ENCODE measurements around the gene ETFA. TPM values are rescaled to one million over a fixed set of nuclear protein-coding genes. Genes with fewer than 3 reads are reported as not detected.
"Not testable (repeated sequence)": the region's sequence is repeated elsewhere in the genome, so short reads cannot be mapped to it uniquely, and the experiment has no call there.

ETFA gene
- total RNA-seq, 2 experiments from 2014 or later, result 182 to 184 TPM

DNA sequence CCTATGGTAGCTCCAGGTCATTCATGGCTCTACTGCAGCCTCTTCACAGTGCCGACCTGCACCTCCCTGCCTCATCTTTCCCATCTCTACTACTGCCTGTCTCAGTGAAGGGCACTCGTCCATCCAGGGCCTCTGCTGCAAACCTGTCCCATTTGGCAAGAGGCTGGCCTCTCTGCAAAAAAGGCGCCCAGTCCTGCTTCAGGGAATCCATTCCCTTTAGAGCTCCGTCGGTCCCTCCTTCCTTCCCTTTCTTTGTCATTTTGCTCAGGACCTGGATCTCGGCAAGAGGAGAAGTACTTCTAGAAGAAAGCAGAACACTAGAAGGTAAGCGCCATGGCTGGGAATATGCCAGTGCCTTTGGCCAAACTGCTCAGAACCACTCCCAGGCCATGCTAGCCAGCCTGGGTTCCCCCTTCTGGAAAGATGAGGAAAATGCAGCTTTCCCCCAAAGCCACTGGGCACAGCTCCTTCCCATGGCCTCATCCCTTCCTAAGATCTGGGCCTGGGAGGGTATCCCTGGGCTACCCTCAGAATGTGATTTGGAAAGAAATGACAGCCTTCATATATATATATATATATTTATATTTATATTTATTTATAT is 18.9 kb upstream of the ETFA start:
- POLR2A ChIA-PET, result no interaction called here
- CTCF ChIA-PET, result no interaction called here

DNA sequence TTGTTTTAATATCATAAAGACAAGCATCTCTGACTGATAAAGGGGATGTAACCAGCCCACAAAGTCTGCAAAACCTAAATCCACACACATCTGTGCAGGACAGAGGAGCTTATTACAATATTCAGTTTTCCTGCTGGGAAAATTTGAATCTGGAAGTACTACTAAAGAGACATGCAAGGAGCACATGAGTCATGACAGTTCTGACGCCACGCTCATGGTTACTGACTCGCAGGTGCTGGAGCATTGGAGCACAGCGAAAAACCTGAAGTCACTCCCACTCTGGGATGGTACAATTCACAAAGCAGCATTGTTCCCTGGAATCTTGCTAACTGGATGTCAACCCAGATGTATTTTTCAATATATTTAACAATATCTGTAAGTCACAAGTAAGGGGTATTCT is 17.7 kb upstream of the ETFA start:
- ChIA-PET CTCF (no interaction called here), POLR2A (no interaction called here)

DNA sequence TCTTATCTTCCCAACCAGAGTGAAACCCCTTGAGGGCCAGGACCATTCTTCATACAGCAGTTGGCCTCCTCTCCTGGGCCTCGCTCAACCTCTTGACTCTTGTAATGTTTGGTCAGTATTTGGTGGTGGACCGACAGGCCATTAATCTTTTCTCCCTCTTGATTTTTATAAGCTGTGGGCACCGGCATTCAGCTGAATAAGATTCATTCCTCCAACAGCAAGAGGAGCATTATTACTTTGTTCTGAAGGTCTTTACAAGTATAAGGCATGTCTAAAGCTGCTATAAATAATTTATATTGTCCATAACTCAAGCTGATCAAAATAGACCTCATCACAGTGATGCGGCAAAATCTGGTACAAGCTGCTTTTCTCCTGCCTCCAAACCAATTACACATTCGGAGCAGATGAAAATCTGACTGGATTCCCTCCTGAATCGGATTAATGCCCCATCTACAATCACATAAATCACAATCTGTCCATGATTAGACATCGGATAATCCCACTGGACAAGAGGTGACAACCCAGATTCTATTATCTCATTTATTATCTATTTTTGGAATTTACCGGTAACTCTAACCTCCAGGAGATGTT is 16.9 kb upstream of the ETFA start:
- POLR2A ChIA-PET, result no interaction called here
- CTCF ChIA-PET, result no interaction called here

DNA sequence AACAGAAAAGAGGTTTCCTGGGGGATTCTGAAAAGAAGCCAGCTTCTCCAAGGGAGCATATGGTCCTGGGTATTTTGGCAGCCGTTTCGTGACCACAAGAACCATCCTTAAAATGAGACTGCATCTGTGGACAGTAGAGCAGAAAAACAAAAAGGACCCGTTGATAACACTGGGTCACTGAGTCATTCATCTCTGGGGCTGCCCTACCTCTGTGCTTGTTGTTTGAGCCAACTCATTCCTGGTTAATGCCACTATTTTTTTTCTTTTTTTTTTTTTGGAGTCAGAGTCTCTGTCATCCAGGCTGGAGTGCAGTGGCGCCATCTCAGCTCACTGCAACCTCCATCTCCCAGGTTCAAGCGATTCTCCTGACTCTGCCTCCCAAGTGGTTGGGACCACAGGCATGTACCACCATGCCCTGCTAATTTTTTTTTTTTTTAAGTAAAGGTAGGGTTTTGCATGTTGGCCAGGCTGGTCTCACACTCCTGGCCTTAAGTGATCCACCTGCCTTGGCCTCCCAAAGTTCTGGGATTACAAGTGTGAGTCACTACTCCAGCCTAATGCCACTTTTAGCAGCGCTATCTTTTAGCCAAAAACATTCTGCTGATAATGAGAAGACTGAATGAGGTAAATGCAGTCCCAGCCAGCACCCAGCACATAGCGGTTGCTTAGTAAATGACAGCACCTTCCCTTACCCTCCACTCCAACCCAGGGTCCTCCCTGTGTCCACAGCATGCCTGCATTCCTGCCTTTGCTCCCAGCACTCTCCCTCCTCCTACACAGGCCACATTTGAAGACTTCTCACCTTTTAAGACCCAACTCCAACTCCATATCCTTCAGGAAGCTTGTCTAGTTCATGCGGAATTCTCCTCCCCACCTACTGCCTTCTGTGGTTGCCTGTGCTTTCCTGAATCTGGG is 16.2 kb upstream of the ETFA start:
- CTCF ChIA-PET, result no interaction called here
- POLR2A ChIA-PET, result no interaction called here

- ChIA-PET CTCF (interaction anchor here (0.8 to 1.1 kb wide), 2 partner anchors 9 to 250 kb away, joined by 3 to 5 read pairs; no protein-coding TSS in a partner anchor), POLR2A (interaction anchor here (0.6 kb wide), 1 partner anchor 24 kb away, joined by 5 read pairs; no protein-coding TSS in a partner anchor)
These were observed 14.4 kb upstream of the ETFA start for GRCh38 chr15:76325704-76326103.

DNA sequence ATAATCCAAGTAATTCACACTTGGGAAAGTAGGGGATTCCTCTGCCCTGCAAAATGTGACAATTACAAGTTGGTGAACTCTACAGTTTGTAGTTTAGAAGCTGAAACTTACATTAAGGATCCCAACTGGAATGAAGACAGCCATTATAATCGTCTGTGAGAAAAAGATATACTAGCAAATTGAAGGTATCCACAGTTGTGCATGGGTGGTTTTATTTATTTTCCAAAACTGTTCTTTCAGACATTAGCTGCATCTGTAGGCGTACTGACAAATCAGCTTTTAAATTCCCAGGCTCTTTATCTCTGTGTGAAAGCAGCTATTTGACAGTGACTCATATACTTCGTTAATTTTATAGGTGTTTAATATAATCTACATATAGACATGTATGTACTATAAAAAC is 12.8 kb upstream of the ETFA start:
- ChIA-PET CTCF (no interaction called here), POLR2A (no interaction called here)

GRCh38 chr15:76321602-76322001 is 10.3 kb upstream of the ETFA start:
- ChIA-PET CTCF (interaction anchor here (0.6 kb wide), 1 partner anchor 422 kb away, joined by 4 read pairs; no protein-coding TSS in a partner anchor), POLR2A (no interaction called here)

- POLR2A ChIA-PET, result no interaction called here
- CTCF ChIA-PET, result interaction anchor here (0.6 kb wide), 1 partner anchor 422 kb away, joined by 4 read pairs; no protein-coding TSS in a partner anchor
These were observed 9.9 kb upstream of the ETFA start for GRCh38 chr15:76321171-76321570.

- ChIA-PET POLR2A (no interaction called here), CTCF (no interaction called here)
These were observed 8.7 kb upstream of the ETFA start for GRCh38 chr15:76320012-76320411.

DNA sequence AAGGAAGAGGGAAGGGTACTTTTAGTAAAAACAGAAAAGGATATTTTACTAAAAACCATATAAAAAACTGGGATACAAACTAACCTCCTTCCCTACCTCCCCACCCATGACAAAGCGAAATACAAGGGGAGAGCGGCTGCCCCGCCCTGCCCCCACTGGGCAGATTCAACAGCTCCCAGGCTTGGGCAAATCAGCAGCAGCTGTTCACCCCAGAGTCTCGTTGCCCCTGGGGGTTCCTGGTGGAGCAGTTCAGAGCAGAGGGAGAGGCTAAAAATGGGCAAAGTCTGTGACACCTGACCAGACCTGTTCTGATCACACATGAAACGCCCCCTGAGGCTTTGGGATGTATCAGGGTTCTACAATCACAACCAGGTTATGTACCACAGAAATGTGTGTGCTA is 2.5 kb upstream of the ETFA start:
- ChIA-PET POLR2A (no interaction called here), CTCF (no interaction called here)

DNA sequence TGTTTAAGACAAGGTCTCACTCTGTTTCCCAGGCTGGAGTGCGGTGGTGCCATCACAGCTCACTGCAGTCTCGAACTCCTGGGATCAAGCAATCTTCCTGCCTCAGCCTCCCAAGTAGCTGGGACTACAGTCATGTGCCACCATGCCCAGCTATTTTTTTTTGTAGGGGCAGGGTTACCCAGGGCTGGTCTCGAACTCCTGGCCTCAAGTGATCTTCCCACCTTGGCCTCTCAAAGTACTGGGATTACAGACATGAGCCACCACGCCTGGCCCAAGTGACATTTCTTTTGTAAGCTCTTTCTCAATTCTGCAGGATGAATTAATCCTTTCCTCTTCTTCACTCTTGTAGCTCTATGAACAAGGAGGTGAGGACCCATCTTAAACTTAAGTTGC is 1.9 kb upstream of the ETFA start:
- POLR2A ChIA-PET, CTCF ChIA-PET: not testable (repeated sequence)

DNA sequence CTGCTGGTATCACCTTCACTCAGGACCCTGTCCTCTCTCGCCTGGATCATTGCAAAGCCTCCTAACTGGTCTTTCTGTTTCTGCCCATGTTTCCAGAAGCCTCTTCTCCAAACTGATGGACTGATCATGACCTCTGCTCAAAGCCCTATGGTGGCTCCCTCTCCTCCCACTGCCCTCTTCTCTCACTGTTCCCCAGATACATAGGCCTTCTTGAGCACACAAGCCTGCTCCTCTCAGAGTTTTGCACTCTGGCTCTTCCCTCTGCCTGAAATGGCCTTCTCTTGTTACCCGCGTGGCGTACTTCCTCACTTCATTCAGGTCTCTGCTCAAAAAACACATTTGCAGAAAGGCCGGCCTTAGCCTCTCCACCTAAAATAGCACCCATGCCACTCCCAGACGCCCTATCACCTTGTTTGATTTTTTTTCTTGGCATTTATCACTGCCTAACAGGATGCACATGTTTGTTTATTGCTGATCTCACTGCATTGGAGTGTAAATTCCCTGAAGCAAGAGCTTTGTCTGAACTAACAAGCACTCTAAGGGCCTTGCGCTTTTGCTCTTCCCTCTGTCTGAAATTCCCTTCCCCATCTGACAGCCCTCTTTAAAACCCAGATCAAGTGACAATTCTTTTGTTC is 1.4 kb upstream of the ETFA start:
- CTCF ChIA-PET, result no interaction called here
- POLR2A ChIA-PET, result no interaction called here

DNA sequence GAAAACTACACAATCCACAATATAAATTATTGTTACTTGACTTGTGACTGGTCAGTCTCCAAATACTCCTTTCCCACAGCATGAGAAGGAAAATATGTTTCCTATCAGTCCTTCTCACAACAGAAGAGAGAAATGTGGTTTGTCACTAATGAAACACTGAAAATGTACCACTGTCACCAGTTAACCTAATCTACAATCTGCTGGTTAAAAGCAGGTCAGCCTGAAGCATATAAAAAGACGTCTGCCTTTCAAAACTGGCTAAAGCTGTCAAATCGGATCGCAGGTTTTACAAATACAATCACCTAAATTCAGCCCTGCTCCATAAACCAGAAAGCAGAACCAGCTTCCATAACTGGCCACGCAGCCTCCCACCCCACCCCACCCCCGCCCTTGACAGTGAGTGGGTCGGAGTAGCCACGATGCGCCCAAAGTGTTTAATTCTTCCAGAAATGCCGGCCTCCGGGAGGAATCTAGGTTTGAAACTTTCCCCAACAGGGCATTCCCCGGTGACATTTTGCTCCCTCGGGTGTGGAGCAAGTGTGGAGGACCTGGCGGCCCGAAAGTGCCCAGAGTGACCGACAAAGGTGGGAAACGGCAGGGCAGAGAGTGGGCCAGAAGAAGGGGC is 682 bp downstream of the ETFA start:
- POLR2A ChIA-PET, result interaction anchor here (0.5 to 1.0 kb wide), 2 partner anchors 13 to 74 kb away, joined by 3 read pairs; no protein-coding TSS in a partner anchor
- CTCF ChIA-PET, result interaction anchor here (0.7 kb wide), 1 partner anchor 24 kb away, joined by 5 read pairs; no protein-coding TSS in a partner anchor

DNA sequence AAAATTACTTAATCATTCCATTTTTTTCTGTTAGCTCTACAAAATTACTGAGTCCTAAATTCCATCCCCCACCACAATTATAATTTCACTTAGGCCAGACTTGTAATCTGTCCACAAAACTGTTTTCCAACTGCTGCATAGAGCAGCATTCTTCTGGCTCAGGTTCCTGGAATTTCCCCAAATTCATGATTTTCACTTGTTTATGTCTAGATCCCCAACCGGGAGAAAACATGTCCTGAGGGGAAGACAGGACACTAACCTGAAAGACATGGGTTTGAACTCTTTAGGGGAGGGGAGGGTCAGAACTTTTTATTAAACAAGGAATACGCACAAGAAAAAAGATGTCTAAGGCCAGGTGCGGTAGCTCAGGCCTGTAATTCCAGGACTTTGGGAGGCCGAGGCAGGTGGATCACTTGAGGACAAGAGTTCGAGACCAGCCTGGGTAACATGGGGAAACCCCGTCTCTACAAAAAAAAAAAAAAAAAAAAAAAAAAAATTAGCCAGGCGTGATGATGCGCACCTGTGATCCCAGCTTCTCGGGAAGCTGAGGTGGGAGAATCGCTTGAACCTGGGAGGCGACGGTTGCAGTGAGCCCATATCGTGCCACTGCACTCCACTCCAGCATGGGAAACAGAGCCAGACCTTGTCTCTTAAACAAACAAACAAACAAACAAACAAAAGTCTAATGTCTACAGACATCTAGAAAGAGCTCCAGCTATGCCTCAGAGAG is 1.5 kb downstream of the ETFA start:
- ChIA-PET CTCF (interaction anchor here (0.7 kb wide), 1 partner anchor 23 kb away, joined by 5 read pairs; no protein-coding TSS in a partner anchor), POLR2A (interaction anchor here (0.5 kb wide), 1 partner anchor 12 kb away, joined by 3 read pairs; no protein-coding TSS in a partner anchor)

- ChIA-PET POLR2A (no interaction called here), CTCF (no interaction called here)
These were observed 7.4 kb downstream of the ETFA start for GRCh38 chr15:76303909-76304308.

- CTCF ChIA-PET, result no interaction called here
- POLR2A ChIA-PET, result no interaction called here
These were observed 11.5 kb downstream of the ETFA start for GRCh38 chr15:76299786-76300185.

DNA sequence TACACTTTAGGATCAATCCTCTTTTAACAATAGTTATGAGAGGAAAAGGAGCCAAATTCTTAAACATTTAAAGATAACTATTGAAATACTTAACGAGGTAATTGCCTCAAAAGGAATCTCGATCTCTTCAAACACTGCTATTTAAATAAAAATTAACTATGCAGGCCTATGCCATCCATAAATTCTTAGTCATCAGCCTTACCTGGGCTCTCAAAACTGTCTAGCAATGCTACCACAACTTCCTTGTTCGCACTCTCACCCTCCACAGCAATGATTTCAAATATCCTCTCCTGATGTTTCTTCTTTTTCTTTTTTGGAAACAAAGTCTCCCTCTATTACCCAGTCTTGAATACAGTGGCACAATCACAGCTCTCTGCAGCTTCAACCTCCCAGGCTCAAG is 12.3 kb downstream of the ETFA start:
- CTCF ChIA-PET, result no interaction called here

DNA sequence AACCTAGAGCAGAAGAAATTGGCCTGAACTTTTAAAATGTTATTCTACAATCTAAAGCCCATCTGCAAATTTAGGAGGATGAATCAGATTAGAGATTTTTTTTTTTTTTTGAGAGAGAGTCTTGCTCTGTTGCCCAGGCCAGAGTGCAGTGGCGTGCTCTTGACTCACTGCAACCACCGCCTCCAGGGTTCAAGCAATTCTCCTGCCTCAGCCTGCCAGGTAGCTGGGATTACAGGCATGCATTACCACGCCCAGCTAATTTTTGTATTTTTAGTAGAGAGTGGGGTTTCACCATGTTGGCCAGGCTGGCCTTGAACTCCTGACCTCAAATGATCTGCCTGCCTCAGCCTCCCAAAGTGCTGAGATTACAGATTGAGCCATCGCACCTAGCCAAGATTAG is 13.3 kb downstream of the ETFA start:
- POLR2A ChIA-PET, result interaction anchor here (0.6 kb wide), 1 partner anchor 12 kb away, joined by 3 read pairs; no protein-coding TSS in a partner anchor
- CTCF ChIA-PET, result interaction anchor here (1.3 kb wide), 1 partner anchor 9 kb away, joined by 4 read pairs; no protein-coding TSS in a partner anchor

More for the DNA sequence above, 12.3 kb downstream of the ETFA start:
- POLR2A ChIA-PET, result no interaction called here

DNA sequence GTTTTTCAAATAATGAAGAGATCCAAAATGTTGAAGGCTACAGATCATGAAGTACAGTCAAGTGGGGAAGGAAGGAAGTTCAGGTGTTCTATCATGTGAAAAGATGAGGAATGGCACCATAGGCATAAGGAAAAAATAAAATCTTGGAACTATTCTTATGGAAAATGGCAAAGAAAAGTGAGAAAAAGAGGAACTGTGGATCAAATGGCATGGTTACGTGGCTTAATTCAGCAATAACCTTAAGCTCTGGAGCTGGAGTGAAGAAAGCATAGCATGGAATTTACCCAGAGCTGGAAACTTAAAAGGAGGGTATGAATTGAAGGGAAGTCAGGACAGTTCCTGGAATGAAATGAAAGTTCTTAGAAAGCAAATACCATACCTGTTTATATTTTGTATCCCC is 14.4 kb downstream of the ETFA start:
- ChIA-PET CTCF (no interaction called here), POLR2A (no interaction called here)
